Measurements from ENCODE around the gene GIT2.
"Not testable (repeated sequence)": the region's sequence is repeated elsewhere in the genome, so short reads cannot be mapped to it uniquely, and the experiment has no call there.

Gene GIT2

GRCh38 chr12:109932878-109933503, 63.2 kb downstream of the GIT2 start:
- H3K36me3 ChIP-seq: peaks cover 87 to 100% (median 98%) of the 10 kb centered on the region in 11 experiments
- H3K4me1 ChIP-seq: peaks cover 3 to 54% (median 16%) of the 10 kb centered on the region in 10 experiments; a peak in 15 of 20 replicates
- peak overlapping the region in 2 of 11 experiments; percentile 9; a peak in 1 of 22 replicates for H3K9ac ChIP-seq
- no peak for TF ChIP-seq Cebpa-rat (IDR thresholded peaks at IDR 0.05)
- peak overlapping the region in 5 of 11 experiments; percentile 0 to 70 (median 50); a peak in 8 of 22 replicates for H3K4me2 ChIP-seq
- peak overlapping the region in 1 of 11 experiments; percentile 34; a peak in 1 of 22 replicates for H3K27ac ChIP-seq
- H3K4me3 ChIP-seq: no peak overlapping the region
- H4K20me1 ChIP-seq: peaks cover 0 to 16% (median 0%) of the 10 kb centered on the region in 11 experiments; a peak in 1 of 22 replicates
- H3K27me3 ChIP-seq: no peaks in the 10 kb centered on the region
- no peaks in the 10 kb centered on the region for H3K9me3 ChIP-seq (replicated peaks in 1 of 11)

DNA sequence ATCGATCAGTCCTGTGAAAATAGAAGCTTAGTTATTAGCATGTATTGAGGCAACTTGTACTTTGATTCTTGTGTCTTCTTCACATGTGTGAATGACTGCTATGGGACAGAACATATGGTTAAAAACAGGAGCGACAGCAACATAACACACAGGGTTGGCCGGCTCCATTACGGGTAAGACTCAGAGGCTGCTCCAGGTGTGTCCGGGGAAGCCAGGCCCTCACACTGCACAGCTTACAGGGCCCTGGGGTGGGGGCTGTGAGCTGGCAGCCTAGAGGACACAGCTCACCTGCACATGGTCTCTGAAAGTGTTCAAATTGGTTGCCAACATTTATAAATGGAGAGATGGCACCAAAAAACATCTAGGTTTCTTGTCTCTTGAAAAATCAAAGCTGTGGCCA, 65.0 kb downstream of the GIT2 start:
- Histone ChIP-seq H3K9ac (no peak overlapping the region), H3K4me1 (peaks cover 3 to 59% (median 16%) of the 10 kb centered on the region in 10 experiments; a peak in 16 of 20 replicates), H3K36me3 (peaks cover 77 to 100% (median 97%) of the 10 kb centered on the region in 11 experiments), H3K4me2 (no peak overlapping the region), H3K4me3 (no peak overlapping the region), H3K27ac (no peak overlapping the region), H3K27me3 (no peaks in the 10 kb centered on the region), H4K20me1 (peaks cover 0 to 16% (median 0%) of the 10 kb centered on the region in 11 experiments; a peak in 1 of 22 replicates), H3K9me3 (replicated peaks in 1 of 11) (peaks cover 0 to 4% (median 0%) of the 10 kb centered on the region in 11 experiments; a peak in 1 of 22 replicates)
- no peak for TF ChIP-seq Cebpa-rat (IDR thresholded peaks at IDR 0.05)

DNA sequence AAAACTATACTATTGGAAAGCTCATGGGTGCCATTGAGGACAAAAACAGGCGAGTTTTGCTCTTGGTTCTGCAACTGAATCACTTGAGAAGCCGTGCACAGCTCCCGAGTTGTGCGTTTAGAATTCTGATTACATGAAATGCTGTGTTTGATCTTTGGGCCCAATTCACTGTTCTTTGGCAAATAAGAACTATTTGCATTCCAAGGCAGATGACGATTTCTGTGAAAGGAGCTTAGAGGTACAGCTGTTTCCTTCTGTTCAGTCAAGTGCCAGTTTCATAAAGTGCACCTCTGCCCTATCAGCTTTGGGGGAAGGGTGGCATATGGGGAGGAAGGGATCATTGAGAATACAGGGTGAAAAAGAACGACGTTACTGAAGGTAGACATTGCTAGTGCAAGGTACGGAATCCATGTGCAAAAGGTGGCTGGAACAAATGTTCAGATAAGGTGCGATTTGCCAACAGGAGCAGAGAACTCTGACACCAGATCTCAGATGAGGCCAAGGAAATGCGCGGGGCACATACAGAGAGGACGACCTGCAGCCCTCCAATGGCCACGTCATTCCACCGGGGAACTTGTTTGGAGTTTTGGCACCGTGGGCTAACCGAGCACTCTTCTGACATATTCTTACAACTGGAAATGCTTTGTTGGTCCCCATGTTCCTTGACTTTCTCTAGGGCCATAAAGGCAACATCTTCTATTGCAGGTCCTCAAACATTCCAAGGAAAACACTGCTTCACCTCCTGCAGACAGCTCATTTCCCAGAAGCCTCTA, 66.0 kb downstream of the GIT2 start:
- Histone ChIP-seq H3K27ac (no peak overlapping the region), H3K4me2 (no peak overlapping the region), H4K20me1 (peaks cover 0 to 21% (median 0%) of the 10 kb centered on the region in 11 experiments; a peak in 1 of 22 replicates), H3K4me1 (peaks cover 0 to 58% (median 15%) of the 10 kb centered on the region in 10 experiments; a peak in 14 of 20 replicates), H3K36me3 (peaks cover 69 to 99% (median 90%) of the 10 kb centered on the region in 11 experiments), H3K27me3 (no peaks in the 10 kb centered on the region), H3K9ac (no peak overlapping the region), H3K9me3 (replicated peaks in 1 of 11) (peaks cover 0 to 4% (median 0%) of the 10 kb centered on the region in 11 experiments; a peak in 1 of 22 replicates), H3K4me3 (no peak overlapping the region)
- TF ChIP-seq Cebpa-rat (IDR thresholded peaks at IDR 0.05): no peak

GRCh38 chr12:109929326-109929725, 66.8 kb downstream of the GIT2 start:
- H3K9ac ChIP-seq; H3K27me3 ChIP-seq; H3K4me2 ChIP-seq; H3K9me3 ChIP-seq (replicated peaks in 1 of 11); H3K27ac ChIP-seq; H3K4me3 ChIP-seq: not testable (repeated sequence)
- Histone ChIP-seq H3K36me3 (peaks cover 63 to 96% (median 81%) of the 10 kb centered on the region in 11 experiments), H3K4me1 (peaks cover 0 to 58% (median 21%) of the 10 kb centered on the region in 10 experiments; a peak in 13 of 20 replicates), H4K20me1 (peaks cover 0 to 25% (median 0%) of the 10 kb centered on the region in 11 experiments; a peak in 1 of 22 replicates)

DNA sequence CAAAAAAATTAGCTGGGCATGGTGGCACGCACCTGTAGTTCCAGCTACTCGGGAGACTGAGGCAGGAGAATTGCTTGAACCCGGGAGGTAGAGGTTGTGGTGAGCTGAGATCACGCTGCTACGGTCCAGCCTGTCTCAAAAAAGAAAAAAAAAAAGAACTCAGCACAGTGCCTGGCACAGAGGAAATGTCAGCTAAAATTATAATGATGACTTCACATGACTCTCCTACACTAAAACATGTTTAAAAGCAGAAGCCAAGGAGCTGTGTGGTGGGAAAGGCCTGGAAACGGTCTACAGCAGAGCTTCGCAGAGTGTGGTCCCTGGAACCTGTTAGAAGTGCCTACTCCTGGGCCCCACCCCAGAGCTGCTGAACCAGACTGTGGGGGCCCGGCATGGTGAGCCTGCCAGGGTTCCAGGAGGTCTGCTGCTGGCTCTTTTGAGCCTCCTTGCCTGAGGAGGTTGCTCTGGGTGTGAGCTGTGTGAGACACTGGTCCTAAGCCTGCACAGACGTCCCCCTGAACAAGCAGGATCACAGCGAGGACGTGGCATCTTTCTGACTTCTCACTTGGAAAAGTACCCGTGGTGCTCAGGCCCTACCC, 68.0 kb downstream of the GIT2 start:
- Histone ChIP-seq H4K20me1 (peaks cover 0 to 33% (median 0%) of the 10 kb centered on the region in 11 experiments; a peak in 2 of 22 replicates), H3K27me3 (no peaks in the 10 kb centered on the region), H3K4me3 (no peak overlapping the region), H3K36me3 (peaks cover 51 to 96% (median 77%) of the 10 kb centered on the region in 11 experiments), H3K4me1 (peaks cover 0 to 47% (median 17%) of the 10 kb centered on the region in 10 experiments; a peak in 13 of 20 replicates), H3K4me2 (no peak overlapping the region), H3K9ac (0 out of 22 replicates have a peak overlapping the region, but pooled peaks of 1 of the 11 experiments have one; percentile 18), H3K9me3 (replicated peaks in 1 of 11) (peaks cover 0 to 4% (median 0%) of the 10 kb centered on the region in 11 experiments; a peak in 1 of 22 replicates), H3K27ac (no peak overlapping the region; a peak in 1 of 22 replicates)
- TF ChIP-seq Cebpa-rat (IDR thresholded peaks at IDR 0.05): no peak

GRCh38 chr12:109927622-109928021, 68.5 kb downstream of the GIT2 start:
- Histone ChIP-seq H3K27ac (no peak overlapping the region), H3K27me3 (no peaks in the 10 kb centered on the region), H3K9ac (no peak overlapping the region), H3K4me3 (no peak overlapping the region), H3K36me3 (peaks cover 46 to 95% (median 77%) of the 10 kb centered on the region in 11 experiments), H3K4me1 (peaks cover 0 to 42% (median 14%) of the 10 kb centered on the region in 10 experiments; a peak in 13 of 20 replicates), H3K9me3 (replicated peaks in 1 of 11) (peaks cover 0 to 4% (median 0%) of the 10 kb centered on the region in 11 experiments; a peak in 1 of 22 replicates), H3K4me2 (no peak overlapping the region), H4K20me1 (peaks cover 0 to 35% (median 0%) of the 10 kb centered on the region in 11 experiments; a peak in 2 of 22 replicates)
- TF ChIP-seq Cebpa-rat (IDR thresholded peaks at IDR 0.05): no peak

GRCh38 chr12:109926488-109927210, 69.5 kb downstream of the GIT2 start:
- Histone ChIP-seq H3K36me3 (peaks cover 37 to 95% (median 74%) of the 10 kb centered on the region in 11 experiments), H3K27ac (no peak overlapping the region), H3K4me2 (no peak overlapping the region; a peak in 1 of 22 replicates), H3K4me1 (peaks cover 0 to 35% (median 14%) of the 10 kb centered on the region in 10 experiments; a peak in 13 of 20 replicates), H3K9me3 (replicated peaks in 1 of 11) (peaks cover 0 to 4% (median 0%) of the 10 kb centered on the region in 11 experiments; a peak in 1 of 22 replicates), H4K20me1 (peaks cover 0 to 39% (median 0%) of the 10 kb centered on the region in 11 experiments; a peak in 2 of 22 replicates), H3K4me3 (no peak overlapping the region), H3K9ac (no peak overlapping the region), H3K27me3 (no peaks in the 10 kb centered on the region)
- no peak for TF ChIP-seq Cebpa-rat (IDR thresholded peaks at IDR 0.05)

- peaks cover 0 to 44% (median 0%) of the 10 kb centered on the region in 11 experiments; a peak in 3 of 22 replicates for H4K20me1 ChIP-seq
- H3K4me2 ChIP-seq: no peak overlapping the region; a peak in 1 of 22 replicates
- no peak for TF ChIP-seq Cebpa-rat (IDR thresholded peaks at IDR 0.05)
- H3K36me3 ChIP-seq: peaks cover 34 to 95% (median 74%) of the 10 kb centered on the region in 11 experiments
- no peak overlapping the region for H3K9ac ChIP-seq
- no peaks in the 10 kb centered on the region for H3K27me3 ChIP-seq
- H3K27ac ChIP-seq: no peak overlapping the region
- no peak overlapping the region for H3K4me3 ChIP-seq
- peaks cover 0 to 4% (median 0%) of the 10 kb centered on the region in 11 experiments; a peak in 1 of 22 replicates for H3K9me3 ChIP-seq (replicated peaks in 1 of 11)
- peaks cover 0 to 32% (median 14%) of the 10 kb centered on the region in 10 experiments; a peak in 13 of 20 replicates for H3K4me1 ChIP-seq
Observed at GRCh38 chr12:109926016-109926415, 70.2 kb downstream of the GIT2 start.

Measured in BLaER1 treated with 17β-estradiol and CSF1 and Interleukin-3, amounts not matched to agents 10 nM and 100 nM (cell line).